Upper lobe of left lung (tissue), 4 donors: Measurements from ENCODE around the gene PUS7L.

Experiments used
- EP300 ChIP-seq, 4 donors: sonication (generic); formaldehyde crosslinking; IDR thresholded peaks; one replicate each; pipeline ENCODE4 v1.5.1; 2017; ENCODE audit warnings: antibody characterized with exemption in 4 of 4, control low read depth in 2 of 4
- POLR2A ChIP-seq, 4 donors: fragments of 450-650 bp; IDR thresholded peaks; one replicate each; pipeline ENCODE4 v1.5.1; 2016 to 2017; ENCODE audit warnings: antibody characterized with exemption in 4 of 4, mild to moderate bottlenecking in 2 of 4
- POLR2AphosphoS5 ChIP-seq, 2 donors: sonication (generic); formaldehyde crosslinking; IDR thresholded peaks; one replicate each; pipeline ENCODE4 v1.5.1; 2017; ENCODE audit warnings: antibody characterized with exemption in 2 of 2
- TF ChIP-seq, protein P1 (sequence below), 6 experiments: fragments of 450-650 bp in 4 of 6; fragments of 200-600 bp in 2 of 6; sonication (generic) in 2 of 6; IDR thresholded peaks; one replicate each; pipeline ENCODE4 v1.5.1; 2016 to 2019; ENCODE audit warnings: antibody characterized with exemption in 6 of 6

- TF ChIP-seq, protein P1, sequence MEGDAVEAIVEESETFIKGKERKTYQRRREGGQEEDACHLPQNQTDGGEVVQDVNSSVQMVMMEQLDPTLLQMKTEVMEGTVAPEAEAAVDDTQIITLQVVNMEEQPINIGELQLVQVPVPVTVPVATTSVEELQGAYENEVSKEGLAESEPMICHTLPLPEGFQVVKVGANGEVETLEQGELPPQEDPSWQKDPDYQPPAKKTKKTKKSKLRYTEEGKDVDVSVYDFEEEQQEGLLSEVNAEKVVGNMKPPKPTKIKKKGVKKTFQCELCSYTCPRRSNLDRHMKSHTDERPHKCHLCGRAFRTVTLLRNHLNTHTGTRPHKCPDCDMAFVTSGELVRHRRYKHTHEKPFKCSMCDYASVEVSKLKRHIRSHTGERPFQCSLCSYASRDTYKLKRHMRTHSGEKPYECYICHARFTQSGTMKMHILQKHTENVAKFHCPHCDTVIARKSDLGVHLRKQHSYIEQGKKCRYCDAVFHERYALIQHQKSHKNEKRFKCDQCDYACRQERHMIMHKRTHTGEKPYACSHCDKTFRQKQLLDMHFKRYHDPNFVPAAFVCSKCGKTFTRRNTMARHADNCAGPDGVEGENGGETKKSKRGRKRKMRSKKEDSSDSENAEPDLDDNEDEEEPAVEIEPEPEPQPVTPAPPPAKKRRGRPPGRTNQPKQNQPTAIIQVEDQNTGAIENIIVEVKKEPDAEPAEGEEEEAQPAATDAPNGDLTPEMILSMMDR (IDR thresholded peaks at IDR 0.05) = no peak
- TF ChIP-seq EP300 (IDR thresholded peaks at IDR 0.05) (no peak), POLR2AphosphoS5 (IDR thresholded peaks at IDR 0.05) (no peak), POLR2A (IDR thresholded peaks at IDR 0.05) (no peak)
Measured at GRCh38 chr12:43728698-43729097, 29.9 kb downstream of the PUS7L start.
